PFSK-1 (cell line): ENCODE measurements around the gene TMED6.

Experiments
- FOXP2 ChIP-seq: optimal IDR thresholded peaks from 2 replicates; pipeline ENCODE3; 2011; ENCODE audit warnings: borderline replicate concordance, control low read depth, inconsistent platforms; ENCODE audit not compliant: insufficient read depth; ENCODE audit errors: extremely low read length, extremely low read depth
- POLR2AphosphoS5 ChIP-seq: IDR thresholded peaks from 2 replicates; pipeline ENCODE4 v1.6.1; 2012; ENCODE audit warnings: low read depth, mild to moderate bottlenecking, control low read depth, low read length, moderate library complexity
- REST ChIP-seq, 2 experiments: IDR thresholded peaks; 2 replicates each; pipeline versions ENCODE4 v1.6.1 to v1.8.0; 2011 to 2012; ENCODE audit warnings: low read depth in 2 of 2, low read length in 2 of 2, control low read depth in 1 of 2, inconsistent platforms in 1 of 2, mild to moderate bottlenecking in 1 of 2, moderate library complexity in 1 of 2; ENCODE audit not compliant: insufficient read depth in 1 of 2
- SIN3A ChIP-seq: IDR thresholded peaks from 2 replicates; pipeline ENCODE4 v1.6.1; 2012; ENCODE audit warnings: mild to moderate bottlenecking, low read length, moderate library complexity, borderline replicate concordance; ENCODE audit not compliant: insufficient read depth
- TAF1 ChIP-seq: IDR thresholded peaks from 2 replicates; pipeline ENCODE4 v1.6.1; 2012; ENCODE audit warnings: low read length, control low read depth, borderline replicate concordance; ENCODE audit not compliant: insufficient read depth

TMED6 gene

GRCh38 chr16:69301861-69302260 is 49.7 kb downstream of the TMED6 start:
- no peak for TF ChIP-seq TAF1
- no peak for TF ChIP-seq REST (IDR thresholded peaks at IDR 0.05; ENCODE audit: insufficient read depth in 1 of 2, low read depth in 2 of 2, low read length in 2 of 2)
- TF ChIP-seq POLR2AphosphoS5: no peak
- no peak for TF ChIP-seq SIN3A
- TF ChIP-seq FOXP2: no peak

GRCh38 chr16:69301187-69301586 is 50.4 kb downstream of the TMED6 start:
- no peak for TF ChIP-seq FOXP2

DNA sequence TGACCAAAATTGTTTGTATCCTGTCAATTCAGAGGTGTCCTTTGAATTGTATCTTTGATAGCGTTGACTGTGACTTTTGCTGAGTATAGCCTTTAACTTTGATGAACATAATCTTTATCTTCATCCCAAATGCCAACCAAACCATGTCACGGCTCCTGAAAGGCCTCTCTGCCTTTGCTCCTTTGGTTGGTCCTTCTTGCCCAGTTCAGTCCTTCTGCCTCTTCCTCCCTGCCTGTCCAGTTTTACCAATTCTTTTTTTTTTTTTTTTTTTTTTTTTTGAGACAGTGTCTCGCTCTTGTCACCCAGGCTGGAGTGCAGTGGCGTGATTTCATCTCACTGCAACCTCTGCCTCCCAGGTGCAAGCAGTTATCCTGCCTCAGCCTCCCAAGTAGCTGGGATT is 53.3 kb downstream of the TMED6 start:
- TF ChIP-seq REST (IDR thresholded peaks at IDR 0.05; ENCODE audit: insufficient read depth in 1 of 2, low read depth in 2 of 2, low read length in 2 of 2) (no peak), TAF1 (no peak), SIN3A (no peak), POLR2AphosphoS5 (no peak), FOXP2 (no peak)

DNA sequence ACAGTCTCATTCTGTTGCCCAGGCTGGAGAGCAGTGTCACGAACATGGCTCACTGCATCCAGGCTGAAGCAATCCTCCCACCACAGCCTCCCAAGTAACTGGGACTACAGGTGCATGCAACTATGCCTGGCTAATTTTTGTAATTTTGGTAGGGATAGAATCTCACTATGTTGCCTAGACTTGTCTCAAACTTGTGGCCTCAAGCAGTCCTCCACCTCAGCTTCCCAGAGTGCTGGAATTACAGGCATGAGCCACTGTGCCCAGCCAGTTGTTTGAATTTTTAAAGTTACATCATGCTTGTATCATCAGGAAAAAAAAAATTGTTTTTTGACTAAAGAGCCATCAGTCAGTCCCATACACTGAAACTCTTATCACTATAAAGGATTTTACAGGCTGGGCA is 57.5 kb downstream of the TMED6 start:
- no peak for TF ChIP-seq FOXP2

DNA sequence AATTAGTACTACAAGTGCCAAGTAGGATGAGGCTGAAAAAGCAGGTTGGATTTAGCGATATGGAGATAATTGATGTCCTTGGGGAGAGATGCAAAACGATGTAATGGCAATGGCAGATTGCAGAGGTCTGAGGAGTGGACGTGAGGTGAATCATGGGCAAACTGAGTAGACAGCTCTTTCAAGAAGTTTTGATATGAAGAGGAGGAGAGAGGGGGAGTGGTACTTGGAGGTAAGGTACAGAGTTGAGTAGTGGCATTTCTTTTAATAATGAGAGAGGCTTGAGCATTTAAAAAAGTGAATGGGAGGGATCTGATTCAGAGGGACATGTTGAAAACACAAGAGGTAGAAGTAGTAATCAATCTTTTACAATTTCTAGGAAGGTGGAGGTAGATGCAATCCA is 58.2 kb downstream of the TMED6 start:
- no peak for TF ChIP-seq POLR2AphosphoS5
